ENCODE results near the gene TMEM245. TPM values are rescaled to one million over a fixed set of nuclear protein-coding genes. Genes with fewer than 3 reads are reported as not detected.
"Not testable (repeated sequence)": the region's sequence is repeated elsewhere in the genome, so short reads cannot be mapped to it uniquely, and the experiment has no call there.

The TMEM245 gene
- total RNA-seq, 1 experiment from 2014 or later: 59.8 TPM

DNA sequence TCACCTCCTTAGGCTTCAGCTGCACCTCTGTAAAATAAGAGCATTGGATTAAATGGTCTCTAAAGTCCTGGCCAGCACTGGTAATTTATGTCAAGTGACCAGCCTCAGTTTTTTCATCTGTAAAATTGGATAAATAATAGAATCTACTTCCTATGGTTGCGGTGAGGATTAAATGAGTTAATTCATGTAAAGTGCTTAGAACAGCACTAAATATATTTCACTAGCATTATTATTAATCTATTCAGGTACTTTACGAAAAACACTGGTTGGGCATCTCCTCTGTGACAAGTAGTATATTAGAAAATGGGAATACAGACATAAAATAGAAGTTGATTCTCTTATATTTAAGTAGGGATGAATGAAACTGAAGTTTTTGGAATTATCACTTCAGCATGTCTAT, 13.8 kb upstream of the TMEM245 start:
- H3K9me3 ChIP-seq (ENCODE audit: low read depth, low read length, poor library complexity, severe bottlenecking): no peaks in the 10 kb centered on the region
- H3K36me3 ChIP-seq (ENCODE audit: insufficient read depth, low read length, poor library complexity, severe bottlenecking): no peaks in the 10 kb centered on the region
- no peaks in the 10 kb centered on the region for H3K4me1 ChIP-seq (ENCODE audit: insufficient read depth, low read length, poor library complexity, severe bottlenecking)
- no peak overlapping the region for H3K27ac ChIP-seq (ENCODE audit: low read depth, low read length, poor library complexity, severe bottlenecking)
- intact Hi-C loops (cut with micrococcal nuclease; ENCODE audit: unreplicated experiment): no loop called here
- ChIA-PET CTCF (no interaction called here), POLR2A (ENCODE audit: low non-redundant PET) (no interaction called here)
- TF ChIP-seq, protein P1, sequence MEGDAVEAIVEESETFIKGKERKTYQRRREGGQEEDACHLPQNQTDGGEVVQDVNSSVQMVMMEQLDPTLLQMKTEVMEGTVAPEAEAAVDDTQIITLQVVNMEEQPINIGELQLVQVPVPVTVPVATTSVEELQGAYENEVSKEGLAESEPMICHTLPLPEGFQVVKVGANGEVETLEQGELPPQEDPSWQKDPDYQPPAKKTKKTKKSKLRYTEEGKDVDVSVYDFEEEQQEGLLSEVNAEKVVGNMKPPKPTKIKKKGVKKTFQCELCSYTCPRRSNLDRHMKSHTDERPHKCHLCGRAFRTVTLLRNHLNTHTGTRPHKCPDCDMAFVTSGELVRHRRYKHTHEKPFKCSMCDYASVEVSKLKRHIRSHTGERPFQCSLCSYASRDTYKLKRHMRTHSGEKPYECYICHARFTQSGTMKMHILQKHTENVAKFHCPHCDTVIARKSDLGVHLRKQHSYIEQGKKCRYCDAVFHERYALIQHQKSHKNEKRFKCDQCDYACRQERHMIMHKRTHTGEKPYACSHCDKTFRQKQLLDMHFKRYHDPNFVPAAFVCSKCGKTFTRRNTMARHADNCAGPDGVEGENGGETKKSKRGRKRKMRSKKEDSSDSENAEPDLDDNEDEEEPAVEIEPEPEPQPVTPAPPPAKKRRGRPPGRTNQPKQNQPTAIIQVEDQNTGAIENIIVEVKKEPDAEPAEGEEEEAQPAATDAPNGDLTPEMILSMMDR (conservative IDR thresholded peaks at IDR 0.05; ENCODE audit: low read depth, low read length): no peak
- peaks cover 5% of the 10 kb centered on the region for H3K27me3 ChIP-seq (replicated peaks; ENCODE audit: insufficient read depth, low read depth, low read length, poor library complexity)
- no peak overlapping the region for H3K4me3 ChIP-seq (ENCODE audit: low read depth, low read length, poor library complexity, severe bottlenecking)
- no peak for DNase-seq (ENCODE audit: low spot score)
- no TSS peak for BruUV-seq (replicated peaks)

DNA sequence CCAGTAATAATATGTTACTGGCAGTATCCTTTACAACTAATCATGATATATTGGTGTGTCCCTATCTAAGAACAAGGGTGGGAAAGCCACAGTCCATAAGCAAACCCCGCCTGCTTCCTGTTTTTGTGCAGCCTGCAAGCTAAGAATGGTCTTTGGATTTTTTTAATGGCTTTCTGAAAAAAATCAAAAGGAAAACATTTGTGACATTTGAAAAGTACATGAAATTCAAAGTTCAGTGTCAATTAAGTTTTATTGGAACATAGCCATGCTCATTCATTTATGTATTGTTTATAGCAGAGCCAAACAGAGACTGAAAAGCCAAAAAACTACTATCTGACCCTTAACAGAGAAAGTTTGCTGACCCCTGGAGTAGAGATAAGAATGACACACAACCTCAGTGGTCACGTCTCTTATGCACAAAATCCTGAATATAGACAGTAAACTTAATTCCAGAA, 12.8 kb upstream of the TMEM245 start:
- ChIA-PET CTCF (no interaction called here), POLR2A (ENCODE audit: low non-redundant PET) (interaction anchor here (0.6 kb wide), 1 partner anchor 18 kb away, joined by 3 read pairs; no protein-coding TSS in a partner anchor)
- Histone ChIP-seq H3K27me3 (replicated peaks; ENCODE audit: insufficient read depth, low read depth, low read length, poor library complexity) (peaks cover 2% of the 10 kb centered on the region), H3K36me3 (ENCODE audit: insufficient read depth, low read length, poor library complexity, severe bottlenecking) (no peaks in the 10 kb centered on the region), H3K4me1 (ENCODE audit: insufficient read depth, low read length, poor library complexity, severe bottlenecking) (no peaks in the 10 kb centered on the region), H3K9me3 (ENCODE audit: low read depth, low read length, poor library complexity, severe bottlenecking) (no peaks in the 10 kb centered on the region), H3K4me3 (ENCODE audit: low read depth, low read length, poor library complexity, severe bottlenecking) (no peak overlapping the region), H3K27ac (ENCODE audit: low read depth, low read length, poor library complexity, severe bottlenecking) (no peak overlapping the region)
- TF ChIP-seq, protein P1 (conservative IDR thresholded peaks at IDR 0.05; ENCODE audit: low read depth, low read length): no peak
- TF ChIP-seq EZH2 (IDR thresholded peaks at IDR 0.05; ENCODE audit: borderline replicate concordance, low read depth, low read length, poor library complexity, severe bottlenecking): no peak
- no TSS peak for BruUV-seq (replicated peaks)
- no peak for DNase-seq (ENCODE audit: low spot score)
- intact Hi-C loops (cut with micrococcal nuclease; ENCODE audit: unreplicated experiment): no loop called here

DNA sequence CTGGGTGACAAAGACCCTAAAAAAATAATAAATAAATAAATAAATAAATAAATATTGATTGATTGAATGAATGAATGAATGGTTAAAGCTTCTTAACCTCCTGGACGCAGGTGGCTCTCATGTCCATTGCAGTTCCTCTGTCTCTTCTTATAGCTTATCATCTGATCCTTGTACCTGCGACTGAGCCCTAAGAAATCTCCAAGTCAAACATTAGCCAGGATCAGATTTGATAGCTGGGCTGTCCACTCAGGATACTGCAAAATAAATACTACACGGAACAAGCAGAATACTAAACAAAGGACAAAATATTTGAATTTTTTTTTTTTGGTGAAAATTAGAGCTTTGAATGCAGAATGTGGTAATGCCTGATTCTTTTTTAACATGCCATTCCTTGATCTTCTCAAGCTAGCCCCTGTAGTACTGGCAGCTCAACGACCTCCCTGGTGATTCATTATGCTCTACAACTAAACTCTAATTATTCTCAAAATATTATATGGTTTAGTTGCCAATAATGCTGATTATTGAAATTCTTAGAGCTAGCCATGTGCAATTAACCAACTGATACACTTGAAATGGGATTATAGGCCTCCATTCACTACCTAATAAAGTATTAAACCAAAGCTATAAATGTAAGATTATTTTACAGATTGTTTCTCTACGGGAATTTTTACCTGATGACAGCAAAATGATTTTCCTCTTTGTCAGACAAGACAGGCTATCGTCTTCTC, 9.9 kb upstream of the TMEM245 start:
- intact Hi-C loops (cut with micrococcal nuclease; ENCODE audit: unreplicated experiment): no loop called here
- POLR2A ChIA-PET (ENCODE audit: low non-redundant PET): no interaction called here
- Histone ChIP-seq H3K27me3 (replicated peaks; ENCODE audit: insufficient read depth, low read depth, low read length, poor library complexity) (no peaks in the 10 kb centered on the region), H3K9me3 (ENCODE audit: low read depth, low read length, poor library complexity, severe bottlenecking) (no peaks in the 10 kb centered on the region), H3K4me3 (ENCODE audit: low read depth, low read length, poor library complexity, severe bottlenecking) (no peak overlapping the region), H3K27ac (ENCODE audit: low read depth, low read length, poor library complexity, severe bottlenecking) (no peak overlapping the region), H3K4me1 (ENCODE audit: insufficient read depth, low read length, poor library complexity, severe bottlenecking) (no peaks in the 10 kb centered on the region), H3K36me3 (ENCODE audit: insufficient read depth, low read length, poor library complexity, severe bottlenecking) (no peaks in the 10 kb centered on the region)
- TF ChIP-seq, protein P1 (conservative IDR thresholded peaks at IDR 0.05; ENCODE audit: low read depth, low read length): no peak
- TF ChIP-seq EZH2 (IDR thresholded peaks at IDR 0.05; ENCODE audit: borderline replicate concordance, low read depth, low read length, poor library complexity, severe bottlenecking): no peak
- CTCF ChIA-PET: no interaction called here
- no peak for DNase-seq (ENCODE audit: low spot score)
- BruUV-seq (replicated peaks): no TSS peak

DNA sequence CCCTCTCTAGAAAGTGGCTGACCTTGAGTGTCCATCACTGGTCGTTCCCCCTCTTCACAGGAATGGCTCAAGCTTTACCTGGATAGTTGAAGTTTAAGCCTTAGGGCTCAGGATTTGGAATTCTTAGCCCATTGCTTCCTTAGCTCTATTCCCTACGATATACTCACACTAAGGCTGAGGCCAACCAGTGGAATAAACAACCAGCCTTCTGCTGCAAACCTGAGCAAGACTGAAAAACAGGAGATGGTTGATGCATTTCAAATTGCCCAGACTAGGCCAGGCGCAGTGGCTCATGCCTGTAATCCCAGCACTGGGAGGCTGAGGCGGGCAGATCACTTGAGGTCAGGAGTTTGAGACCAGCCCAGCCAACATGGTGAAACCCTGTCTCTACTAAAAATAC, 6.9 kb upstream of the TMEM245 start:
- DNase-seq (ENCODE audit: low spot score); intact Hi-C loops (cut with micrococcal nuclease; ENCODE audit: unreplicated experiment): not testable (repeated sequence)

More for the DNA sequence above, 6.9 kb upstream of the TMEM245 start:
- H3K27ac ChIP-seq (ENCODE audit: low read depth, low read length, poor library complexity, severe bottlenecking); H3K4me3 ChIP-seq (ENCODE audit: low read depth, low read length, poor library complexity, severe bottlenecking); H3K36me3 ChIP-seq (ENCODE audit: insufficient read depth, low read length, poor library complexity, severe bottlenecking); BruUV-seq (replicated peaks); H3K4me1 ChIP-seq (ENCODE audit: insufficient read depth, low read length, poor library complexity, severe bottlenecking); POLR2A ChIA-PET (ENCODE audit: low non-redundant PET); H3K9me3 ChIP-seq (ENCODE audit: low read depth, low read length, poor library complexity, severe bottlenecking); H3K27me3 ChIP-seq (replicated peaks; ENCODE audit: insufficient read depth, low read depth, low read length, poor library complexity); CTCF ChIA-PET: not testable (repeated sequence)
